Measurements from ENCODE around the gene PARD3.

GRCh38 chr10:34427911-34428216, 387.2 kb downstream of the PARD3 start:
- TF ChIP-seq CTCF (IDR thresholded peaks at IDR 0.05), result no peak
- no peak for TF ChIP-seq EP300 (IDR thresholded peaks at IDR 0.05)
